GM10248 (cell line): Measurements from ENCODE around the gene CASKIN1.

Experiments used
- CTCF ChIA-PET: fragments of 300-600 bp; sonication (Branson Sonifier 250); formaldehyde crosslinking; extraction: SDS; loops from one replicate; lab custom pipeline; 2021; ENCODE audit warnings: antibody characterized with exemption; lab: Yijun Ruan, JAX
- POLR2A ChIA-PET: fragments of 350-650 bp; sonication (Branson Sonifier 250); formaldehyde crosslinking; extraction: SDS; loops from one replicate; lab custom pipeline; 2020; ENCODE audit warnings: antibody characterized with exemption; lab: Yijun Ruan, JAX
- DNase-seq: peaks from one replicate; pipeline ENCODE4 v3.0.0; 2012; ENCODE audit errors: extremely low spot score
- TF ChIP-seq, protein P1 (sequence below): IDR thresholded peaks from 2 replicates; pipeline ENCODE4 v1.5.1; 2012; ENCODE audit warnings: mild to moderate bottlenecking, low read depth; ENCODE audit errors: extremely low read depth, missing control alignments, control extremely low read depth

Gene CASKIN1

DNA sequence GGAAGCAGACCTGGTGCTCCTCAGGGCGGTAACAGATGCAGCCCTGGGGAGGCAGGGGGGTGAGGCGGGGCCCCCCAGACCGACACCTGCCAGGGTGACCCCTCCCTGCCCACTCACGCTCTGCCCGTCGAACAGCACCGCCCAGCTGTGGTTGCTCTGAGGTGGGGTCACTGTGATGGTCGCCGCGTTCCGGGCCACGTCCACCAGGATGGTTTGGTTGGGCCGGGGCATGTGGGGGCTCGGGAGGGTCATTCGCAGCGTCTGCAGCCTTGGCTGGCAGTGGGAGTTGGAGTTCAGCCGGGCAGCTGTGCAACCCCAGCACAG, 13.6 kb upstream of the CASKIN1 start:
- TF ChIP-seq, protein P1, sequence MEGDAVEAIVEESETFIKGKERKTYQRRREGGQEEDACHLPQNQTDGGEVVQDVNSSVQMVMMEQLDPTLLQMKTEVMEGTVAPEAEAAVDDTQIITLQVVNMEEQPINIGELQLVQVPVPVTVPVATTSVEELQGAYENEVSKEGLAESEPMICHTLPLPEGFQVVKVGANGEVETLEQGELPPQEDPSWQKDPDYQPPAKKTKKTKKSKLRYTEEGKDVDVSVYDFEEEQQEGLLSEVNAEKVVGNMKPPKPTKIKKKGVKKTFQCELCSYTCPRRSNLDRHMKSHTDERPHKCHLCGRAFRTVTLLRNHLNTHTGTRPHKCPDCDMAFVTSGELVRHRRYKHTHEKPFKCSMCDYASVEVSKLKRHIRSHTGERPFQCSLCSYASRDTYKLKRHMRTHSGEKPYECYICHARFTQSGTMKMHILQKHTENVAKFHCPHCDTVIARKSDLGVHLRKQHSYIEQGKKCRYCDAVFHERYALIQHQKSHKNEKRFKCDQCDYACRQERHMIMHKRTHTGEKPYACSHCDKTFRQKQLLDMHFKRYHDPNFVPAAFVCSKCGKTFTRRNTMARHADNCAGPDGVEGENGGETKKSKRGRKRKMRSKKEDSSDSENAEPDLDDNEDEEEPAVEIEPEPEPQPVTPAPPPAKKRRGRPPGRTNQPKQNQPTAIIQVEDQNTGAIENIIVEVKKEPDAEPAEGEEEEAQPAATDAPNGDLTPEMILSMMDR: no peak
- ChIA-PET CTCF (no interaction called here), POLR2A (no interaction called here)
- no peak for DNase-seq

DNA sequence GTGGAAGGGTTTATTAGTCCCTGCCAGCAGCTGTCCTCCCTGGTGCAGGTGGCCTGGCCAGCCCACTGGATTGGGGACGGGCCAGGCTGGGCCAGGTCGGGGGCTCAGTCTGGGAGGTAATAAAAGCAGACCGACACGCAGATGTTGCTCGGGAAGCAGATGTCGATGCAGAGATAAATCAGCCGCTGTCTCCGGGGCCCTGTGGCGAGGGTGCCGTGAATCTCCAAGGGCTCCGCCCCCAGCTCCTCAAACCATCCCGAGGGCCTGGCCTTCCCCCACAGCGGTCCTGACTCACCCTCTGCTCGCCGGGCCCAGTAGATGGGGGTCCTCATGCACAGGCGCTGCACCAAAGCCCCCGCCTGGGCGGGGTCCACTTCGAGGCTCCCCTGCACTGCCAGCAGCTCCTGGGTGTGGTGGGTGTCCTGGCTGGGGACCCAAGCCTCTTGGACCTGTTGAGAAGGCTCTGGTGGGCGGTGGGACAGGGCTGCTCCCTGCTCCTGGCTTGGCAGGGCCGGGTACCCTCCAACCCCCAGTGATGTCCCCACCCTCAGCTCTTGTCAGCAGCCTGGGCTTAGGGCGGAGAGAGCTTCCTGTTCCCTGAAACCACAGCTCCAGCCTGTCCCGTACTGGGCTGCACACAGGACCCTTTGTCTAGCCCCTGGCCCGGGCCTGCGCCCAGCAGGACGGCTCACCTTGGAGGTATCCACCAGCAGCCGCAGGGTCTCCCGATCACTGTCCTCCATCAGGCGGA, 13.0 kb upstream of the CASKIN1 start:
- TF ChIP-seq, protein P1: no peak
- POLR2A ChIA-PET: interaction anchor here (0.5 kb wide), 1 partner anchor 37 kb away, joined by 3 read pairs; no protein-coding TSS in a partner anchor
- no peak for DNase-seq
- CTCF ChIA-PET: interaction anchor here (1.5 kb wide), 1 partner anchor 15 kb away, joined by 6 read pairs; no protein-coding TSS in a partner anchor

GRCh38 chr16:2208772-2209171, 12.4 kb upstream of the CASKIN1 start:
- TF ChIP-seq, protein P1: no peak
- no peak for DNase-seq
- POLR2A ChIA-PET: interaction anchor here (0.5 kb wide), 1 partner anchor 36 kb away, joined by 3 read pairs; no protein-coding TSS in a partner anchor
- CTCF ChIA-PET: interaction anchor here (1.5 kb wide), 1 partner anchor 14 kb away, joined by 6 read pairs; no protein-coding TSS in a partner anchor

DNA sequence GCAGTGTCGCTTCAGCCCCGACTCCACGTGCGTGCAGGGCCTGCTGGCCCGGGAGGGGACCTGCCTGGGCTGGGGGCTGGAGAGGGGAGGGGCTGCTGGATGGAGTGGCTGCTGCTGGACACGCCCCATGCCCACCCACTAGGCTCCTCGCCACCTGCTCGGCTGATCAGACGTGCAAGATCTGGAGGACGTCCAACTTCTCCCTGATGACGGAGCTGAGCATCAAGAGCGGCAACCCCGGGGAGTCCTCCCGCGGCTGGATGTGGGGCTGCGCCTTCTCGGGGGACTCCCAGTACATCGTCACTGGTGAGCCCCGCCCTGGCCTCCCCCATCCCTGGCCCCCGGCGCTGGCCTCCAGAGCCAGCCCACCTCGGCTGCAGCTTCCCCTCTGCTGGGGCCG, 11.9 kb upstream of the CASKIN1 start:
- no peak for DNase-seq
- ChIA-PET POLR2A (no interaction called here), CTCF (interaction anchor here (1.5 kb wide), 1 partner anchor 14 kb away, joined by 6 read pairs; no protein-coding TSS in a partner anchor)
- TF ChIP-seq, protein P1: no peak

DNA sequence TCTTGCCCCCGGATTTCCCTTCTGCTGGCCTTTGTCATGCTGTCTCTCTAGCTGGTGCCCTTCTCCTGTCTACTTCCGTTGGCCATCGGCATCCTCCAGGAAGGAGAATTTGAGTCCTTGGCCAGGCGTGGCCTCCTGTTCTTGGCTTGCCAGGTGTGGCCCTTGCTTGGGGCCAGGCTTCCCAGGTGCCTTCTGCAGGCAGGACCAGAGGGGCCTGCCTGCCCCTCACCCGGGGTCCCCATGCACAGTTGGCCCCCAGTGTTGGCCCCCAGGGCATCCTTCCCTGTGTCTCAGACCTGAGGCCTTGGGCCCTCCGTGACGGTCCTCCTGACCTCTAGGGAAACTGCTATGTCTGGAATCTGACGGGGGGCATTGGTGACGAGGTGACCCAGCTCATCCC, 11.5 kb upstream of the CASKIN1 start:
- no peak for DNase-seq
- ChIA-PET CTCF (interaction anchor here (1.5 kb wide), 1 partner anchor 13 kb away, joined by 6 read pairs; no protein-coding TSS in a partner anchor), POLR2A (no interaction called here)
- TF ChIP-seq, protein P1: no peak

DNA sequence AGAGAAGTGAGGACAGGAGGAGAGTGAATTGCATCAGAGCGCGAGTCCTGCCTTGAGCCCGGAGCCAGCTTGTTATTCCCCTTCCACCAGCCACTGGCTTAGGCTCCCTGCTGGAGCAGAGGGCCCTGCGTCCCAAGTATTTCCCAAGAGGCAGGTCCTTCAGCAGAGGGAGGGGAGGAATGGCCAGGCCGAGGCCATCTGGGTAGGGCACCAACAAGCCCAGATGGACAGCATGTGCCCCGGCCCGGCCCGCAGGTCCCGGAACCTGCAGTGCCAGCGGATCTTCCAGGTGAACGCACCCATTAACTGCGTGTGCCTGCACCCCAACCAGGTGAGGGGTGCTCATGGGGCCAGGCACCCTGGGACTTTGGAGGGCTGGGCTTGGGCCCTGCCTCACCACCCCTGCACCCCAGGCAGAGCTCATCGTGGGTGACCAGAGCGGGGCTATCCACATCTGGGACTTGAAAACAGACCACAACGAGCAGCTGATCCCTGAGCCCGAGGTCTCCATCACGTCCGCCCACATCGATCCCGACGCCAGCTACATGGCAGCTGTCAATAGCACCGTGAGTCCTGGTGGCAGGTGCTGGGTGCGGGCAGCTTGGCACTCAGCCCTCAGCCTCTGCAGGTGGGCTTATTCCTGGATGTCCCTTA, 10.5 kb upstream of the CASKIN1 start:
- CTCF ChIA-PET: interaction anchor here (0.5 to 2.7 kb wide), 4 partner anchors 9 to 45 kb away, joined by 3 to 13 read pairs (median 4); partner anchors contain the start of gene ECI1

More for the DNA sequence above, 10.5 kb upstream of the CASKIN1 start:
- TF ChIP-seq, protein P1: no peak
- POLR2A ChIA-PET: interaction anchor here (0.6 kb wide), 1 partner anchor 52 kb away, joined by 6 read pairs; no protein-coding TSS in a partner anchor
- no peak for DNase-seq
